Measurements from ENCODE around the gene TAF6L. TPM values are rescaled to one million over a fixed set of nuclear protein-coding genes. Genes with fewer than 3 reads are reported as not detected.

The TAF6L gene
- total RNA-seq, 1 experiment from 2014 or later: 37.7 TPM

GRCh38 chr11:62796281-62796680 is 25.1 kb downstream of the TAF6L start:
- no peak overlapping the region for H3K27ac Mint-ChIP-seq
- no CpG with 5 or more reads among the region's 7 CpGs for WGBS (ENCODE audit: extremely low coverage, insufficient read length, low lambda C conversion rate)

More at GRCh38 chr11:62796281-62796680, 25.1 kb downstream of the TAF6L start:
- H3K27me3 ChIP-seq (ENCODE audit: insufficient read depth, low read length): no peaks in the 10 kb centered on the region
- no peak overlapping the region for H2AK5ac ChIP-seq (ENCODE audit: insufficient read length, low read length)
- H2BK5ac ChIP-seq (ENCODE audit: insufficient read length, low read length): no peak overlapping the region
- no peak overlapping the region for H4K8ac ChIP-seq (replicated peaks; ENCODE audit: insufficient read length, low read depth, low read length)
- H3K9ac ChIP-seq (ENCODE audit: extremely low read depth, insufficient read length, low read length): no peak overlapping the region
- no peak overlapping the region for H2BK15ac ChIP-seq (ENCODE audit: low read depth, low read length)
- H3K27ac ChIP-seq (ENCODE audit: insufficient read length, low read depth, low read length): no peak overlapping the region
- H4K20me1 ChIP-seq (ENCODE audit: control insufficient read depth, insufficient read depth, insufficient read length): no peaks in the 10 kb centered on the region
- no peaks in the 10 kb centered on the region for H3K23me2 ChIP-seq (ENCODE audit: insufficient read length, low read depth, low read length, poor library complexity, severe bottlenecking)
- H3K79me1 ChIP-seq (ENCODE audit: insufficient read depth, low read depth, low read length, poor library complexity, severe bottlenecking): no peaks in the 10 kb centered on the region
- H3K9me3 Mint-ChIP-seq: no peaks in the 10 kb centered on the region; a peak in 1 of 5 replicates
- no peak overlapping the region for H3K56ac ChIP-seq (ENCODE audit: insufficient read length, low read depth, low read length)
- H3K79me2 ChIP-seq (ENCODE audit: insufficient read depth, low read length): no peaks in the 10 kb centered on the region; the same call in 1 of the 2 replicates
- peaks cover 6 to 8% of the 10 kb centered on the region in 2 experiments; a peak in 3 of 4 replicates for H3K4me1 Mint-ChIP-seq
- H3K18ac ChIP-seq (ENCODE audit: insufficient read length, low read depth, low read length): no peak overlapping the region
- no peak overlapping the region for H3K4me3 Mint-ChIP-seq
- no peak overlapping the region for H4K91ac ChIP-seq (ENCODE audit: insufficient read length, low read depth, low read length)
- no peak overlapping the region for H3K4me2 ChIP-seq (ENCODE audit: insufficient read depth, insufficient read length, low read length)
- H3K36me3 Mint-ChIP-seq (ENCODE audit: insufficient read depth in 1 of 3, low read depth in 3 of 3): peaks cover 62 to 90% (median 76%) of the 10 kb centered on the region in 3 experiments
- no peaks in the 10 kb centered on the region; the same call in 1 of the 2 replicates for H3K27me3 Mint-ChIP-seq (ENCODE audit: low read depth)
- no peak for TF ChIP-seq CTCF (conservative IDR thresholded peaks at IDR 0.05)
- H2AFZ ChIP-seq (ENCODE audit: low read length): no peak overlapping the region
- H4K5ac ChIP-seq (ENCODE audit: insufficient read length, low read depth, low read length): no peak overlapping the region
- no peak overlapping the region for H2BK20ac ChIP-seq (ENCODE audit: low read depth, low read length, poor library complexity, severe bottlenecking)
- H3K4me1 ChIP-seq (ENCODE audit: insufficient read depth, low read length): no peaks in the 10 kb centered on the region
- no peak overlapping the region for H3K23ac ChIP-seq (ENCODE audit: insufficient read length, low read depth, low read length)
- no peak for DNase-seq
- H3K4ac ChIP-seq (ENCODE audit: low read depth, low read length): no peak overlapping the region
- no peak overlapping the region for H2BK120ac ChIP-seq (ENCODE audit: low read depth, low read length, poor library complexity, severe bottlenecking)
- H3K14ac ChIP-seq (ENCODE audit: insufficient read depth, low read length): no peak overlapping the region
- no peaks in the 10 kb centered on the region for H3K9me3 ChIP-seq (ENCODE audit: control insufficient read depth, low read depth, low read length)
- no peak overlapping the region for H3T11ph ChIP-seq (ENCODE audit: low read length)
- no peak overlapping the region for H2BK12ac ChIP-seq (ENCODE audit: insufficient read length, low read depth, low read length)
